Caki2 (cell line): ENCODE measurements around the gene KCNQ1OT1. TPM values are rescaled to one million over a fixed set of nuclear protein-coding genes. Genes with fewer than 3 reads are reported as not detected.

Experiments
- DNase-seq: peaks from one replicate; pipeline ENCODE4 v3.0.0-alpha.2; 2015; ENCODE audit warnings: low read depth
- in situ Hi-C: cut with HindIII; loops from 2 replicates; pipeline ENCODE4 v1.10.0; 2016; ENCODE audit warnings: low sequenced_read_pairs, low pct_unique_long_range_greater_than_20kb, mixed read lengths
- total RNA-seq: library from RNA; depleted of rRNA; stranded (reverse); fragments of >200 nt; shearing (Covaris generic); gene quantifications from 2 replicates; pipeline ENCODE4 v1.2.3, GENCODE V29; 2014; ENCODE audit warnings: low replicate concordance

The KCNQ1OT1 gene
- total RNA-seq, 1 experiment from 2014 or later: not detected

DNA sequence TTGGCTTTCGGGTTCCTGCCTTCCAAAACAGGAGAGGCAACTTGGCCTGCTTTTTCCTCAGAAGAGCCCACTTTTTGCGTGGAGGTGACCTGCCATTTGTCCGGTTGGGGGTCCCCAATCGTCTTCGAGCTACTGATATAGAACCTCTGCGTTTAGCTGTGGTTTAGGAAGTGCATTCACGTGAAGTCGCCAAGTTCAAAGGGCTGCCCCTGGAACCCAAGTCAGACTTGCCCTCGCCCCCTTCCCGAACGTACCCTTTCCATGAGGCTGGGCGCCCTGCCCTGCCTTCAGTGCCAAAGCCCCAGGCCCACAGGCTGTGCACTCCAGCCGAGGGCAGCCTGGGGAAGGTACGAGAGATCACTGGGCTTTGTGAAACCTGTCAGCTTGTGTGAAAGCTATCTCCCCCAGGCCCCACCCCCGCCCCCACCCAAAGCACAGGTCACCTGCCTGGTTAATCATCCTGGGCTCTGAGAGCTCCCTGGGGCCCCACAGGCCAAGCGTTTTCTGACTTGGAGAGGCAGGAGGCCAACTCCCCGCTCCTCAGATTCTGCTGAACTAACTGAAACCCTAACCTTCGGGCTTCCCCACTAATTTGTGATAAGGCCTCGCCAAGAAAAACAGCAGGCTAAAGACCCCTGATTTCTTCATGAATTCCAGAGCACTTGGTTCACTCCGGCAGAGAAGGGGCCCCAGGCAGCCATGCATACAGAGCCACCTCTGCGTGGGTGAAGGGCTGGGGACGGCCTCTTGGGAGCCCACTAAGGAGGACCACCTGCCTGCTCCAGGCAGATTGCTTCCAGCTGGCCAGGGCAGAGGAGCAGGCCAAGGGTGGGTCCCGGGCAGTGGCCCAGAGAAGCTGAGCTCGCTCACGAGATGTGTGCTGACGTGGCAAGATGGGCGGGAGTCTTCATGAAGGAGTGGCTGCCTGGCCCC lies 25.8 kb upstream of the KCNQ1OT1 start:
- in situ Hi-C loops: no loop called here
- peak; percentile 11 for DNase-seq

DNA sequence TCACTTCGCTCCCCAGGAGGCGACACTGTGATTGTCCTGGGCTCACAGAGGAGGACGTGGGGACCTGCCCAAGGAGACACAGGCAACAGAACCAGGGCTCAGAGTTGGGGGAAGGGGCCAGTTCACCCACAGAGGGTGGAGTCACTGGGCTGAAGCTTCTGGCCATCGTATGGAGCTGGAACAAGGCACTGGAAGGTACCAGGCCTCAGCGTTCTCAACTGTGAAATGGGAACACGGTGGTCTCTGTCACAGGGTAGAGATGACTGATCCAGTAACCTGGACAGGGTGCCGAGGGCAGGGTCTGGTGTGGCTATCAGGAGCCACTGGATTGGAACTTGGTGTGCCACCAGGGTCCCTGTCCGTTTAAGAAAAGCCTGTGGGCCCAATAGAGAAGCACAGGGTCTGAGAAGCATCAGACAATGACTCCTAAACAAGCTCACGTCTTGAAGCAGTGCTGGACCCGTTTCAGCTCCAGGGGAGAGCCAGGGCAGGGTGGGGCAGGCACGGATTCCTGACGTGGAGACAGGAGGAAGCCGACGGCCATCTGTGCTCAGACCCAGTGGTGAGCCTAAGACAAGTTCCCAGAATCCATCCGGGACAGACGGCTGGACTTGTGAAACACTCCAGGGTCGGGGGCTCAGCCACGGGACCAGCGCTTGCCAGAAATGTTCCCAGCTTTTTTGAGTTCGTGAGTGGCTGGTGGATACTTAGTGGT lies 25.0 kb upstream of the KCNQ1OT1 start:
- in situ Hi-C loops: no loop called here
- DNase-seq: no peak

DNA sequence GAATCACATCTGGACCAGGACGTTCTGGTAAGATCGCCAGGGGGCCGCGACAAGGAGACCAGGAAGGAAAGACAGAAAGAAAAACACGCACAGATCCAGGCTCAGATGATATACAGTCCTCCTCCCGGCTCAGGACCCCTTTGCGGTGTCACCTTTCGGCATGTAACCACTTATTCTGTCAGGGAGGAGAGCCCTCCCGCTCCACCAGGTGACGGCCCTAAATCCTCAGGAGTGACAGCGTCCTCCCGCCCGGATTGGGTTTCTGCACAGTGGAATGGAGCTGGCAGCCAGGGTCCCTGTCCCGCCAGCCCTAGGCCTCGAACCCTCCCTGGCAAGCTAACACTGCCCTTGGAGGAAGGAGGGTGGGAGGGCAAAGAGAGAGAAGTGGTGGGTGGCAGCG lies 24.3 kb upstream of the KCNQ1OT1 start:
- DNase-seq: no peak
- in situ Hi-C loops: no loop called here

DNA sequence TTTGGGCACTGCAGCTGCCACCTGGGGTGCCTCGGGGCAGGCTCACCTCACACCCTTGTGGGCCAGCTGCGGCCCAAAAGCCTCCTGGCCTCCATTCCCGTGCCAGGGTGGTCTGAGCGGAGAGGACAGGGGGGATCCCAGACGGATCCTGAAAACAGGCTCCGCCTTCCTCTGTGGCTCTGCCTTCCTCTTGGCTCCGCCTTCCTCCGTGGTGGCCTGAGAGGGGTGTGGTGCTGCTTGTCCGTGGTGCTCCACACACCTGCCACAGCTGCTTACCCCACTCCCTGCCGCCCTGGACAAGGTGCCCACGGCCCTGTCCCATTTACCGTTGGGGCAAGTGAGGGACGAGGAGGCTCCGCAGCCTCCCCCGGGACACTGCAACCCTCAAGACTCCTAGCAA lies 23.2 kb upstream of the KCNQ1OT1 start:
- in situ Hi-C loops: no loop called here
- no peak for DNase-seq

DNA sequence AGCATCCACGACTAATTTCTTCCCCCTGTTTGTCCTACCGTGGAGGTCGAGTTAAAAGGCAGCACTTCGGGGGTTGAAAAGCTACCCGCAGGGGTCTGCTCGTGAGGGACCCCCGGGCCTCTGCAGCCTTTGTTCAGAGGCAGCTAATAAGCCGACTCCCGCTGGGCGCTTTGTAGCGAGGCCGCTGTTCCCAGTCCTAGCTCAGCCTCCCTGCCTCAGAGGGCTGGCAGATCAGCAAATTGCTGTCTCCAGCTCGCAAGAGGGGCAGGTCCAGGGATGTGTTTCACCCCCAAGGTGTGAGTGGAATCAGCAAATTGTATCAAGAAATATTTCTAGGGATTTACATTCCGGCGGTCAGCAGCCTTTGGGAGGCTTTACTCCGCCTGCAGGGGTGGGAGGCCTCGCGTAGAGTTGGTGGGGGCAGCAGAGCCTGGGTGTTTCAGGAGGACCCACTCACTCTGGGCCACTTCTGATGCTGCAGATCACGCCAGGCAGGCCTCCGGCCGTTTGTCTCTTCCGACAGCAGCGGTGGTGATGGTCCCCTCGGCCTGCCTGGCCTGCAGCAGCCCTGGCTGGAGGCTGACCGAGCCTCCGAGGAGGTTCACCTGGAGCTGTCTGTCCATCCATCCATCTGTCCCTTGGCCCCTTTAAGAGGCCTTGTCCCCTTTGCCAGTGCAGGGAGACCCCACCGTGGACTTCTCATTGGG lies 21.6 kb upstream of the KCNQ1OT1 start:
- in situ Hi-C loops: no loop called here
- no peak for DNase-seq

DNA sequence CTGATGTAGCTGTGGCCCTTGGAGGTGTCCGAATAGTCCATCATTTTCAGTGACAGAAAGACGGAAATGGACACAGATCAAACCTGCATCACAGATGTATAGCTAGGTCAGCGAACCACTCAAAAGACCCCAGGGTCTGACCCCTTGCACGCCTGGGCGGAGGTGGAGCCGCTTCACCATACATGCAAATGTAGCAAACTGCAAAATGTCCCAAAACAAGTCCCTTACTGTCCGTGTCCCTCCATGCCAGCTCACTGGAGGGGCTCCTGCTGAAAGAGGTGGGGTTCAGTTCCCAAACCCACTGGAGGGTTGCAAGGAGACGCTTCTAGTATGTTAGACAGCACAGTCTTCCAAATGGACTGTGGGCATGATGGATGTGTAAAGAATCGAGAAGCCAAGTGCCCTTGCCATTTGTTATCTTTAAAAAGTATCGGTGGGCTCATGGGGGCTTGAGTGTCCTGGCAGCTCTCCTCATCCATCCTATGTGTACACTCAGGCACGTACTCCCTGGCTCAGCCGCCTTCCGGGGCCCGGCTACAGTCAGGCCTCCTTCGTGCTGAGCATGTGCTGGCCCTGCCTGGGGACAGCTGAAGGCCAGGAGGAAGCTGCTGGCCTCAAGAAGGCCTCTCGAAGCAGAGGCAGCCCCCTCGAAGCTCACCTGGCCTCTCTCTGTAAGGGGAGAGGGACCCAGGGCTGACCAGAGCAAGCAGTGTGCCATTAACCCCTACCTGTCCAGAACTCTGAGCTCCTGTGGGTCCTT lies 20.2 kb upstream of the KCNQ1OT1 start:
- DNase-seq: no peak
- in situ Hi-C loops: no loop called here

DNA sequence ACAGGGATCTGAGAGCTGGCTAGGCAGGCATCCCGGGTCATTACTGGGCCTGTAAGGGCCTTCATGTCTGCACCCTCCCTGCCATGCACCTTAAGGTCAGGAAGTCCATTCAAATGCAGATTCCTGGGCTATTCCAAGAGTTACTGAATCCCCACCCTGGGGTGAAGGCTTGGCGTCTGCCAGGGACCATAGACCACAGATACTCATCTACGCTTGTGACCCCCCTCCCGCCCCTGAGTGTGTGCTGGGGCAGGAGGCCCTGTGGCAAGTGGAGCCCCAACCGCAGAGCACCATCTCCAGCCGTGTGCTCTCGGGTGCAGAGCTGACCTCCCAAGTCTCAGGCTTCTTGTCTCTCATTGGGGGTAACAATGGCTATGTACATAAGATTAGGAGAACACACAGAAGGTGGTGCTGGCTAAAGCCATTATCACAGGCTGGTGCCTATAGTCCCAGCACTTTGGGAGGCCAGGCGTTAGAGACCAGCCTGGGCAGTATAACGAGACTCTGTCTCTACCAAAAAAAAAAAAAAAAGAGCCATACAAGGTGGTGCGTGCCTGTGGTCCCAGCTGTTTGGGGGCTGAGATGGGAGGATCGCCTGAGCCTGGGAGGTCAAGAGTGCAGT lies 19.1 kb upstream of the KCNQ1OT1 start:
- no peak for DNase-seq
- in situ Hi-C loops: no loop called here

DNA sequence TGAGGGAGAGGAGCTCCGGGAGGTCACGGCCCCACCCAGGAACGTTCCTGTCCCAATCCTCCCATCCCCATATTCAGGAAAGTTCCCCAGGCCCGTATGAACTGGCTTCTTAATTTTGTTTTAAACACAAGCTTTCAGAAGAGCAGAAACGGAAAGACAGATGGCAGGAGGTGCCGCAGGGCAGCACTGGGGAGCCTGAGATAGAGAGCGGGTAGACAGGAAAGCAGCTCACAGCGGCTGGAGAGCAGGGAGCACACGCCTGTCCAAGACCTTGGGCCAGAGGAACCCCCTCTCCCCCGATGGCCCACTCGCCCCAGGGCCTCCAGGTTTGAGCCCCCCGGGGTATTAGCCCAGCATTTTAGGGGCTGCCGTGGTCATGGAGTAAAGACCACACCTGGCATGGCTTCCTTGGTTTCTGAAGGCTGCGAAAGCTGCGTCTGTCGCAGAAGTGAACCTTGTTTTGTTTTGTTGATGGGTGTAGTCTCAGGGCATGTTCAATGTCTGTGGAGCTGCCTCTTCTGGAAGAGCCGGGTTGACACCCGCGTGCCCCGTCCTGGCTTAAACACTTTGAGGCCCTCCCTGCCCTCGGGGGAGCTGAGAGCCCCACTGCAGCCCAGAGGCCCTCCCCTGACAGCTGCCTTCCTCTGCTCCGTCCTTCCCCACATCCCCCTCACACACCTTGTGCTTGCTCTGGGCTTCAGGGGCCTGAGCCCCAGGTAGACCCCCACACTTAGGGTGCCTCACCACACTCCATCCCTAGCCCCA lies 17.9 kb upstream of the KCNQ1OT1 start:
- DNase-seq: no peak

DNA sequence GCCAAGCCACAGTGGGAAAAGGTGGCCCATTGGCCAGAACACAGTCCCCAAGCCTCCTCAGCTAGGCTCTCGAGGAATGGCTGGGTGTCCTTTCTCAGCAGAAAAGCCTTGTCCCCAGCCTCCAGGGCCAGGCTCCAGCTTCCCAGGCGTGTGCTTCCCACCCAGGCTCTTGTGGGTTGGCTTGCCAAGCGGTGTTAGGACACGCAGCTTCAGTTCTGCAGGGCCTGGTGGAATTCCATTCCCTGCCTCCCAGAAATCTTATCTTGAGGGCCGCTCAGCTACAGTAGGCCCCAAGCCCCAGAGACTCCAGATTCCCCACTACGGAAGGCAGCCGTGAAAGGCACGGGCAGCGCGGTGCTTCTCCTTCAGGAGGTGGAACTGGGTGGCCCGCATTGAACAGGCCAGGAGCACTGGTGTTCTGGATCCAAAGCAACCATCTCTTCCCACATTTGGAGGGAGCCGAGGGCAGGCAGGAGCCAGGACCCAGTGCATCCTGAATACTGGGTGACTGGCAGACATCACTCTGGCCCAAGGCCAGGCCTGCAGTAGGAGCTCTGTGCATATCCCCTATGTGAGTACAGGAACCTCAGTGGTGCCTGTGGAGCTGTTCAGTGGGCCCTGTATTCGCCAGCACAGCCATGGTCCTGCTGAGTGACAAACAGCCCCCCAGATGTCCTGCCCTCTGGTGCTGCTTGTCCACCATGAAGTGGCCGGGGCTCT lies 16.7 kb upstream of the KCNQ1OT1 start:
- no peak for DNase-seq
- in situ Hi-C loops: no loop called here

More for the DNA sequence above, 17.9 kb upstream of the KCNQ1OT1 start:
- in situ Hi-C loops: no loop called here

DNA sequence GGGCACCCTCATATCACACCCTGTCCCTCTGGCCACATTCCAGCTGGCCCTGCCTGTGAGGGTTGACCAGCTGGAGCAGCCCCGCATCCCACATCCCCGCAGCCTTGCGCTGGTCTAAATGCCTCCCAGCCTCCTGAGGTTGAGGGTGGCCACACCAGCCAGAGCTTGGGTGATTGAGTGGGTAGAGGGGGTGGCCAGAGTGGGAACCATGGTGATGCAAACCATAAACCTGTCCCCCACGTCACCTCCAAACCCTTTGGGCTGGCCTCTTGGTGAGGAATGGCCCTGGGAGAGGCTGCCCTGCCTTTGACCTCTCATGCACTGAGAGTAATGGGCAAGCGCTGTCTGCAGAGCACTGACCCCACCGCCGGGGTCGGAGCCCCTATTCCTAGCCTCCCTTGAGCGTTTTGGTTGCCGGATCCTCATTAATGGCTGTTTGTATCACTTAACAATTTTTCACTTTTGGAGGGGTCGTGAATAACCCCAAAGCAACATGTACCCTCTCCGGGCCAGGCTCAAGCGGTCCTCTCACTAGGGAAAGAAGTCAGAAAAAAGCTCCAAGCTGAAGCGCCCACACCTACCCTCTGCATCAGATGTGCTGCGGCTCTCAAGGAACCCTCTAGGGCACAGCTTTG lies 16.0 kb upstream of the KCNQ1OT1 start:
- in situ Hi-C loops: no loop called here
- DNase-seq: no peak

DNA sequence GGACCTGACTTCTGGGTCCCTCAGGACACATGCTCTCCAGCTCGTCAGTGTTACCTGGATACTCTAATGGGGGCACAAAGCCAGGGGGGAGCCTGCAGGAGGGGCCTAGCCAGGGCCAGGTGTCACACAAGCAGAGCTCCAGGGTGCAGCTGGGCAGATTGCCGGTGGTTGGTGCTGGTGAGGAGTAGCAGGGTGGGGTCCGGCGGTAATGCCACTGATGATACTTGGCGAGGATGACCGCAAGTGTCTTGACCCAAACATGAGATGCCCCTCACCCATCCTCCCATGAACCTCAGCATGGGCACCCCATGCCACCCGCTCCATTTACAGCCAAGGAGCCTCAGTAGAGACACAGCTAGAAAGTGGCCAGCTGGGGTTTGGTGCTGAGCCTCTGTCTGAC lies 15.1 kb upstream of the KCNQ1OT1 start:
- in situ Hi-C loops: no loop called here
- no peak for DNase-seq

DNA sequence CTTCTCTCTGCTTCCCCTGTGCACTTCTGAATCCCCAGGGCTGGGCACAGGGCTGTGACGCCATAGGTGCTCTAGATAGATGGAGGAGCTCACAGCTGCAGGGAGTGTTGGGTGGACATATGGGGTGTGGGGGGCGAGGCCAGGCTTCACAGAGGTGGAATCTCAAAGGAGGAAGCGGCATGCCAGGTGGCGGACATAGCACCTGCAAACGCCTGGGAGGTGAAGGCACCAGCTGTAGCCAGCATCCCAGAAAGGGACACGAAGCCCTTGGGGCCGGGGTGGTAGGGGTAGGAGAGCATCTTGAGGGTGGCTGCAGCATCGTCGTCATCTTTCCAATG lies 14.6 kb upstream of the KCNQ1OT1 start:
- no peak for DNase-seq
- in situ Hi-C loops: no loop called here

DNA sequence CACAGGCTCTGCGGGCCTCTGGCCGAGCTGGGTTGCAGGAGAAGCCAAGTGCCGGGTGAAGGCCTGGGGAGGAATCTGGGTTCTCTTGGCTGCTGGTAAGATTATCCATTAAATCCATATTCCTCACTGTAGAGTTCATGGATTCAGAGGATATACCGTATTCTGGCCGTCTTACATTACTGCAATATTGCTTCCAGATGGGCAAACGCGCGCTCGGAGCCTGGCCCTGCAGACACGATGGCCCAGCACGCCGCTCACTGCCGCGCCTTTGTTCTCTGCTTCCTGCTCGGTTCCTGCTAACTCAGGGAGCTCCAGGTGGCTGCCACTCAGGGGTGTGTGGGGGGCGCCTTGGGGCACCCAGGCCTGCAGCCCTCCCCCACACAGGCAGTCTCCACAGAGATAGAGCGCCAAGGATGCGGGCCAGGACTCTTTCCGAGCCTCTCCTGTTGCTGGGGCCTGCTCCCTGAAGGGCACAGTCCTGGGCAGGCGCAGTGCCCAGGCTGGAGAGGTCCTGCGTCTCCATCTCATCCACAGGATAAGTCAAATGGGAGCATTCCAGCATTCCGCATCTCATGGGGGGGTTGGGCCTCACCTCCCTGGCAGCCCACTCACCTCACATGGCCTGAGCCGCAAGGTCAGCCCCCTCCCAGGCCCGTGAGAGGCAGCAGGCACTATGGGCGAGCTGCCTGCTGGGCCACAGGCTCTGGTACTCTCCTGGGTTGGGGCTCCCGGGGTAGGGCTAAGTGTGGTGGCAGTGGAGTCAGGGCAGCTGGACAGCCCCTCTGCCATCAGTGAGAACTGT lies 14.1 kb upstream of the KCNQ1OT1 start:
- DNase-seq: no peak
- in situ Hi-C loops: no loop called here

DNA sequence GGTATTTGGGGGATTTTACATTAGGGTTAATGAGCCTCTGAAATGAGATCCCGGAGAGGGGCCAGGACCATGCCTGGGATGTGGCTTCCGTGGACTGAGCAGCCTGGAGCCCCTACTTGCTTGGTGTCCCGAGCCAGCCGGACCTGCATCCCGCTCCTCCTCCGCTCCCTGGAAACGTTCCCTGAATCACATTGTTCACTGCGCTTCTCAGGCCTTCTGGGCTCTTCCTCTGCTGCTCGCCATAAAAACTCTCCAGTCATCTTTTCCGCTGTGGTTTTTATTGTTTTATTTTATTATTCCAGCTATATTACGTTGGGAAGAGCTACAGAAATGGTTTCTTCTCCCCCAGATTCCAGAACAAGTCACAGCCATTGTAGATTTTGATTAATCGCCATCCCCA lies 13.3 kb upstream of the KCNQ1OT1 start:
- DNase-seq: no peak
- in situ Hi-C loops: no loop called here

DNA sequence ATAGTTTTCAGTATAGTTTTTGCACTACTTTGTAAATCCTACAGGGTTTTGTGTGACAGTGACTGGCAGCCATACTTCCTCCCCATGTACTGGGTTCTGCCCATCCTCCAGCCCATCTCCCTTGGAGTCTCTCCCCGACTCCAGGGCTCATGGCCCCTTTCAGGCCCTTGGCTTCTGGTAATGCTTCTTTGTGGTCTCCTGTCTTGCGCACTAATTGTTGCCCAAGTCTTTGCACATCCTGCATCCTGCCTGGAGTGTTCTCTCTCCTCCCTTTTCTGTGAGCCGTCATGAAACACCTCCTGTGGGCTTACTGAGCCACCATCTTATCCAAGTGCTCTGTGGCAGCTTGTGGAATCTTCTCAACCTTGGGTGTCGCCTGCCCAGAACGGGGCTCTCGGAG lies 11.4 kb upstream of the KCNQ1OT1 start:
- DNase-seq: no peak
- in situ Hi-C loops: no loop called here

DNA sequence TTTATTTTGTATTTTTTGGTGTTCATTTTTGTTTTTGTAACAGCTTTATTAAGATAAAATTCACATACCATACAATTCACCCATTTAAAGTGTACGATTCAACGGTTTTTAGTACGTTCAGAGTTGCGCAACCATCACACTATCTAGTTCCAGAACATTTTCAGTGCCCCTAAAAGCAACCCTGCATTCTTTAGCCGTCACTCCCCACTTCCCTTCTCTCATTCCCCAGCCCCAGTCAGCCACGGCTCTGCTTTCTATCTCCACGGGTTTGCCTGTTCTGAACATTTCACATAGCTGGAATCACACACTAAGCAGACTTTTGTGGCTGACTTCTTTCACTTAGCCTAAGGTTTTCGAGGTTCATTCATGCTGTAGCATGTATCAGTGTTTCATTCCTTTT lies 9.6 kb upstream of the KCNQ1OT1 start:
- no peak for DNase-seq
- in situ Hi-C loops: no loop called here
